Neural progenitor cell (in vitro differentiated cells): ENCODE measurements around the gene CABP4. TPM values are rescaled to one million over a fixed set of nuclear protein-coding genes. Genes with fewer than 3 reads are reported as not detected.

Experiments used
- DNase-seq: peaks from one replicate; pipeline ENCODE4 v3.0.0-alpha.2; 2016; ENCODE audit warnings: low spot score
- H2AFZ ChIP-seq: fragments of 200-600 bp; sonication (generic); replicated peaks from 2 replicates; pipeline ENCODE4 v1.6.1; 2016; ENCODE audit warnings: antibody characterized with exemption
- H3F3A ChIP-seq: fragments of 200-600 bp; sonication (generic); 2 replicates; pipeline ENCODE4 v1.6.1; 2016; ENCODE audit warnings: antibody characterized with exemption, low read depth
- H3K27ac ChIP-seq: fragments of 200-600 bp; sonication (generic); 2 replicates; pipeline ENCODE4 v1.5.1; 2016; ENCODE audit warnings: mild to moderate bottlenecking
- H3K27me3 ChIP-seq: fragments of 200-600 bp; sonication (generic); 2 replicates; pipeline ENCODE4 v1.6.1; 2016; ENCODE audit warnings: mild to moderate bottlenecking, moderate library complexity
- H3K36me3 ChIP-seq: fragments of 200-600 bp; sonication (generic); 2 replicates; pipeline ENCODE4 v1.5.1; 2016
- H3K4me1 ChIP-seq: fragments of 200-600 bp; sonication (generic); 2 replicates; pipeline ENCODE4 v1.6.1; 2016; ENCODE audit warnings: mixed run types
- H3K4me2 ChIP-seq: fragments of 200-600 bp; sonication (generic); 2 replicates; pipeline ENCODE4 v1.6.1; 2016
- H3K4me3 ChIP-seq: fragments of 200-600 bp; sonication (generic); 2 replicates; pipeline ENCODE4 v1.5.1; 2016
- H3K79me2 ChIP-seq: fragments of 200-600 bp; sonication (generic); 2 replicates; pipeline ENCODE4 v1.6.1; 2016; ENCODE audit warnings: low read depth
- H3K9ac ChIP-seq: fragments of 200-600 bp; sonication (generic); 2 replicates; pipeline ENCODE4 v1.6.1; 2016
- H3K9me3 ChIP-seq: fragments of 200-600 bp; sonication (generic); 2 replicates; pipeline ENCODE4 v1.5.1; 2016; ENCODE audit warnings: low read depth
- H4K20me1 ChIP-seq: fragments of 200-600 bp; sonication (generic); 2 replicates; pipeline ENCODE4 v1.6.1; 2016; ENCODE audit warnings: low read depth
- H3K27ac Mint-ChIP-seq: 3 replicates; pipeline ENCODE4 v1.8.0; 2021; ENCODE audit warnings: mixed read lengths
- H3K27me3 Mint-ChIP-seq: 2 replicates; pipeline ENCODE4 v1.8.0; 2022; ENCODE audit warnings: low read depth, mild to moderate bottlenecking, inconsistent platforms, moderate library complexity, mixed read lengths; ENCODE audit not compliant: insufficient read depth
- H3K36me3 Mint-ChIP-seq: 3 replicates; pipeline ENCODE4 v1.8.0; 2021; ENCODE audit warnings: mixed read lengths
- H3K4me1 Mint-ChIP-seq: 3 replicates; pipeline ENCODE4 v1.8.0; 2021; ENCODE audit warnings: mixed read lengths
- H3K4me3 Mint-ChIP-seq: 3 replicates; pipeline ENCODE4 v1.8.0; 2021; ENCODE audit warnings: mild to moderate bottlenecking, moderate library complexity, mixed read lengths
- H3K9me3 Mint-ChIP-seq: 3 replicates; pipeline ENCODE4 v1.8.0; 2020; ENCODE audit warnings: mixed read lengths
- CTCF ChIP-seq: fragments of 200-600 bp; sonication (generic); IDR thresholded peaks from 2 replicates; pipeline ENCODE4 v1.5.1; 2017; ENCODE audit warnings: antibody characterized with exemption, mild to moderate bottlenecking
- EZH2 ChIP-seq: fragments of 200-600 bp; sonication (generic); IDR thresholded peaks from 2 replicates; pipeline ENCODE4 v1.6.1; 2017; ENCODE audit warnings: antibody characterized with exemption, mild to moderate bottlenecking, moderate library complexity
- EZH2phosphoT487 ChIP-seq: fragments of 200-600 bp; sonication (generic); IDR thresholded peaks from 2 replicates; pipeline ENCODE4 v1.6.1; 2017; ENCODE audit warnings: antibody characterized with exemption
- total RNA-seq: library from RNA; depleted of rRNA; stranded (reverse); fragments of >200 nt; gene quantifications from 2 replicates; pipeline ENCODE4 v1.2.3, GENCODE V29; 2015; ENCODE audit warnings: low replicate concordance

The CABP4 gene
- total RNA-seq, 1 donor from 2014 or later = not detected

- no peak overlapping the region for H2AFZ ChIP-seq
- H3K36me3 ChIP-seq = no peaks in the 10 kb centered on the region
- H3K27me3 ChIP-seq = peaks cover 8% of the 10 kb centered on the region
- H3K4me1 ChIP-seq = peaks cover 3% of the 10 kb centered on the region
- Mint-ChIP-seq H3K36me3 (peaks cover 12% of the 10 kb centered on the region), H3K4me1 (peaks cover 7% of the 10 kb centered on the region), H3K27ac (no peak overlapping the region), H3K27me3 (peaks cover 2% of the 10 kb centered on the region), H3K9me3 (no peaks in the 10 kb centered on the region), H3K4me3 (no peak overlapping the region)
- H3K9me3 ChIP-seq = no peaks in the 10 kb centered on the region
- no peak overlapping the region for H3K27ac ChIP-seq
- no peak overlapping the region for H3K4me2 ChIP-seq
- TF ChIP-seq EZH2phosphoT487 = no peak
- TF ChIP-seq CTCF = no peak
- no peak for TF ChIP-seq EZH2
- no peak for DNase-seq
- H3K79me2 ChIP-seq = no peaks in the 10 kb centered on the region
- no peak overlapping the region for H3K4me3 ChIP-seq
- H3F3A ChIP-seq = peaks cover 2% of the 10 kb centered on the region
- H4K20me1 ChIP-seq = peaks cover 17% of the 10 kb centered on the region
- H3K9ac ChIP-seq = no peak overlapping the region
Observed at GRCh38 chr11:67498544-67498972, 43.4 kb downstream of the CABP4 start.

GRCh38 chr11:67499808-67500483 is 44.8 kb downstream of the CABP4 start:
- H3K9ac ChIP-seq = no peak overlapping the region
- H3K4me3 Mint-ChIP-seq = no peak overlapping the region

GRCh38 chr11:67500484-67500821 is 45.3 kb downstream of the CABP4 start:
- no peaks in the 10 kb centered on the region for H3K79me2 ChIP-seq
- H3K27ac ChIP-seq = no peak overlapping the region
- H3K9me3 ChIP-seq = no peaks in the 10 kb centered on the region
- Mint-ChIP-seq H3K9me3 (no peaks in the 10 kb centered on the region), H3K27ac (no peak overlapping the region), H3K4me3 (no peak overlapping the region), H3K36me3 (peaks cover 12% of the 10 kb centered on the region), H3K4me1 (peaks cover 10% of the 10 kb centered on the region), H3K27me3 (peaks cover 2% of the 10 kb centered on the region)
- H3K27me3 ChIP-seq = peaks cover 11% of the 10 kb centered on the region
- peaks cover 10% of the 10 kb centered on the region for H3K4me1 ChIP-seq
- no peak overlapping the region for H3K4me3 ChIP-seq
- H4K20me1 ChIP-seq = peaks cover 30% of the 10 kb centered on the region
- no peak overlapping the region for H3K9ac ChIP-seq
- peaks cover 18% of the 10 kb centered on the region for H3F3A ChIP-seq
- no peaks in the 10 kb centered on the region for H3K36me3 ChIP-seq
- H2AFZ ChIP-seq = no peak overlapping the region
- no peak for TF ChIP-seq EZH2
- no peak for TF ChIP-seq EZH2phosphoT487
- no peak for TF ChIP-seq CTCF
- H3K4me2 ChIP-seq = no peak overlapping the region
- no peak for DNase-seq

More at GRCh38 chr11:67499808-67500483, 44.8 kb downstream of the CABP4 start:
- Histone ChIP-seq H3K27ac (no peak overlapping the region), H3K36me3 (no peaks in the 10 kb centered on the region), H3K79me2 (no peaks in the 10 kb centered on the region), H4K20me1 (peaks cover 28% of the 10 kb centered on the region), H3K9me3 (no peaks in the 10 kb centered on the region), H3K4me3 (no peak overlapping the region), H3K27me3 (peaks cover 11% of the 10 kb centered on the region), H3F3A (peaks cover 13% of the 10 kb centered on the region), H3K4me1 (peaks cover 7% of the 10 kb centered on the region), H3K4me2 (no peak overlapping the region), H2AFZ (no peak overlapping the region)
- Mint-ChIP-seq H3K4me1 (peaks cover 9% of the 10 kb centered on the region), H3K36me3 (peaks cover 12% of the 10 kb centered on the region), H3K27me3 (peaks cover 2% of the 10 kb centered on the region), H3K9me3 (no peaks in the 10 kb centered on the region), H3K27ac (no peak overlapping the region)
- no peak for TF ChIP-seq CTCF
- TF ChIP-seq EZH2phosphoT487 = no peak
- TF ChIP-seq EZH2 = no peak
- no peak for DNase-seq
